PC-9 (cell line): ENCODE data around the gene ATP12A. TPM values are rescaled to one million over a fixed set of nuclear protein-coding genes. Genes with fewer than 3 reads are reported as not detected.
A peak's percentile ranks its signal among the peaks of the same experiment; 100 is the strongest.

Experiments
- BruUV-seq: library from RNA; stranded (reverse); fragments of 400-500 nt; replicated peaks from 2 replicates; lab custom pipeline; 2021; lab: Mats Ljungman, UMichigan
- CTCF ChIA-PET: fragments of 300-600 bp; sonication (Branson Sonifier 250); formaldehyde crosslinking; loops from one replicate; lab custom pipeline; 2022; ENCODE audit warnings: antibody characterized with exemption; lab: Charles Lee
- POLR2A ChIA-PET: fragments of 300-600 bp; sonication (Branson Sonifier 250); formaldehyde crosslinking; loops from one replicate; lab custom pipeline; 2022; ENCODE audit warnings: antibody characterized with exemption; ENCODE audit not compliant: unreplicated experiment; lab: Charles Lee
- DNase-seq, 2 experiments: peaks; one replicate each; pipeline versions ENCODE4 v3.0.0 to v3.0.0-alpha.2; 2015 to 2022; ENCODE audit warnings: mixed read lengths in 1 of 2
- H2AFZ ChIP-seq: fragments of 200-600 bp; sonication (generic); 2 replicates; pipeline ENCODE4 v1.8.1; 2017; ENCODE audit warnings: antibody characterized with exemption
- H3F3A ChIP-seq: fragments of 200-600 bp; sonication (generic); 2 replicates; pipeline ENCODE4 v1.8.1; 2017; ENCODE audit warnings: antibody characterized with exemption, mild to moderate bottlenecking, low read depth; ENCODE audit not compliant: insufficient read depth
- H3K27ac ChIP-seq: fragments of 200-600 bp; sonication (generic); 2 replicates; pipeline ENCODE4 v1.6.1; 2016; ENCODE audit warnings: mixed run types
- H3K27me3 ChIP-seq: fragments of 200-600 bp; sonication (generic); 2 replicates; pipeline ENCODE4 v1.6.1; 2016; ENCODE audit warnings: low read depth, mixed run types; ENCODE audit not compliant: insufficient read depth
- H3K36me3 ChIP-seq: fragments of 200-600 bp; sonication (generic); 2 replicates; pipeline ENCODE4 v1.6.1; 2016; ENCODE audit warnings: low read depth, mixed run types
- H3K4me1 ChIP-seq: fragments of 200-600 bp; sonication (generic); replicated peaks from 2 replicates; pipeline ENCODE4 v1.6.1; 2016; ENCODE audit warnings: mixed run types; ENCODE audit not compliant: insufficient read depth
- H3K4me2 ChIP-seq: fragments of 200-600 bp; sonication (generic); 2 replicates; pipeline ENCODE4 v1.6.1; 2017; ENCODE audit warnings: mixed run types
- H3K4me3 ChIP-seq: fragments of 200-600 bp; sonication (generic); 2 replicates; pipeline ENCODE4 v1.6.1; 2016; ENCODE audit warnings: mixed run types
- H3K79me2 ChIP-seq: fragments of 200-600 bp; sonication (generic); 2 replicates; pipeline ENCODE4 v1.6.1; 2017; ENCODE audit warnings: low read depth, mixed run types
- H3K9me2 ChIP-seq: fragments of 200-600 bp; sonication (generic); 2 replicates; pipeline ENCODE4 v1.8.1; 2017; ENCODE audit warnings: mild to moderate bottlenecking; ENCODE audit not compliant: insufficient read depth
- H3K9me3 ChIP-seq: fragments of 200-600 bp; sonication (generic); 2 replicates; pipeline ENCODE4 v1.8.1; 2016; ENCODE audit warnings: low read depth; ENCODE audit not compliant: insufficient read depth
- H4K20me1 ChIP-seq: fragments of 200-600 bp; sonication (generic); 2 replicates; pipeline ENCODE4 v1.8.1; 2017; ENCODE audit not compliant: insufficient read depth
- CTCF ChIP-seq: fragments of 200-600 bp; sonication (generic); conservative IDR thresholded peaks from 2 replicates; pipeline ENCODE4 v1.6.1; 2017; ENCODE audit warnings: mixed run types, antibody characterized with exemption, mild to moderate bottlenecking, moderate library complexity
- EZH2 ChIP-seq: fragments of 200-600 bp; sonication (generic); IDR thresholded peaks from 2 replicates; pipeline ENCODE4 v1.8.0; 2017; ENCODE audit warnings: antibody characterized with exemption, low read depth
- intact Hi-C: fragments of 100-400 bp; cut with micrococcal nuclease; formaldehyde crosslinking; loops from one replicate; pipeline ENCODE4 v1.10.0; 2022; ENCODE audit not compliant: unreplicated experiment
- total RNA-seq: library from RNA; stranded (reverse); gene quantifications from 2 replicates; pipeline ENCODE4 v1.2.3, GENCODE V29; 2021

Gene ATP12A
- total RNA-seq, 1 experiment from 2014 or later = 0.09 TPM

- no peaks in the 10 kb centered on the region for H4K20me1 ChIP-seq
- no peaks in the 10 kb centered on the region for H3K36me3 ChIP-seq
- no peak overlapping the region for H2AFZ ChIP-seq
- CTCF ChIA-PET = interaction anchor here (0.5 to 0.6 kb wide), 2 partner anchors 179 to 285 kb away, joined by 5 to 10 read pairs; no protein-coding TSS in a partner anchor
- H3K4me3 ChIP-seq = no peak overlapping the region
- DNase-seq = no peak
- POLR2A ChIA-PET = no interaction called here
- no TSS peak for BruUV-seq
- no peaks in the 10 kb centered on the region for H3F3A ChIP-seq
- no peak overlapping the region for H3K4me2 ChIP-seq
- no peak for TF ChIP-seq CTCF
- no peak for TF ChIP-seq EZH2
- no peaks in the 10 kb centered on the region for H3K9me3 ChIP-seq
- no peaks in the 10 kb centered on the region for H3K79me2 ChIP-seq
- H3K27ac ChIP-seq = no peak overlapping the region
- no peaks in the 10 kb centered on the region for H3K9me2 ChIP-seq
- intact Hi-C loops = no loop called here
- H3K4me1 ChIP-seq = no peaks in the 10 kb centered on the region
- peaks cover 13% of the 10 kb centered on the region for H3K27me3 ChIP-seq
These were observed 3.1 kb downstream of the ATP12A start for GRCh38 chr13:24683351-24683750.

- intact Hi-C loops = no loop called here
These were observed 3.8 kb downstream of the ATP12A start for GRCh38 chr13:24683838-24684599.

GRCh38 chr13:24684600-24684998 lies 4.4 kb downstream of the ATP12A start:
- H3K27ac ChIP-seq = no peak overlapping the region
- ChIA-PET POLR2A (no interaction called here), CTCF (no interaction called here)
- TF ChIP-seq EZH2 = no peak
- no peak for TF ChIP-seq CTCF
- H3K4me3 ChIP-seq = no peak overlapping the region
- no peaks in the 10 kb centered on the region for H3K9me2 ChIP-seq
- H3K4me1 ChIP-seq = no peaks in the 10 kb centered on the region
- H3K79me2 ChIP-seq = no peaks in the 10 kb centered on the region
- no peak for DNase-seq
- H2AFZ ChIP-seq = no peak overlapping the region
- no TSS peak for BruUV-seq
- H4K20me1 ChIP-seq = no peaks in the 10 kb centered on the region
- no peaks in the 10 kb centered on the region for H3K36me3 ChIP-seq
- no peaks in the 10 kb centered on the region for H3F3A ChIP-seq
- no peak overlapping the region for H3K4me2 ChIP-seq
- peaks cover 10% of the 10 kb centered on the region for H3K27me3 ChIP-seq
- H3K9me3 ChIP-seq = no peaks in the 10 kb centered on the region
- intact Hi-C loops = no loop called here

More at GRCh38 chr13:24683838-24684599, 3.8 kb downstream of the ATP12A start:
- Histone ChIP-seq H3K27me3 (peaks cover 13% of the 10 kb centered on the region), H3K36me3 (no peaks in the 10 kb centered on the region), H3F3A (no peaks in the 10 kb centered on the region), H3K4me2 (no peak overlapping the region), H3K27ac (no peak overlapping the region), H3K4me3 (no peak overlapping the region), H3K9me2 (no peaks in the 10 kb centered on the region), H3K79me2 (no peaks in the 10 kb centered on the region), H3K4me1 (no peaks in the 10 kb centered on the region), H3K9me3 (no peaks in the 10 kb centered on the region), H4K20me1 (no peaks in the 10 kb centered on the region), H2AFZ (no peak overlapping the region)
- peak; percentile 90 for TF ChIP-seq CTCF
- TF ChIP-seq EZH2 = no peak
- POLR2A ChIA-PET = no interaction called here
- CTCF ChIA-PET = interaction anchor here (0.5 to 0.6 kb wide), 2 partner anchors 180 to 285 kb away, joined by 5 to 10 read pairs; no protein-coding TSS in a partner anchor
- no TSS peak for BruUV-seq
- DNase-seq = peak in 1 of 2 experiments; percentile 51
